A673 (cell line): Measurements from ENCODE around the gene DIPK1A. TPM values are rescaled to one million over a fixed set of nuclear protein-coding genes. Genes with fewer than 3 reads are reported as not detected.

Source experiments
- BruUV-seq: library from RNA; stranded (reverse); fragments of 400-500 nt; replicated peaks from 2 replicates; lab custom pipeline; 2021; lab: Mats Ljungman, UMichigan
- CTCF ChIA-PET: fragments of 300-600 bp; sonication (Branson Sonifier 250); formaldehyde crosslinking; loops from one replicate; lab custom pipeline; 2022; ENCODE audit warnings: antibody characterized with exemption; lab: Charles Lee
- POLR2A ChIA-PET: fragments of 300-600 bp; sonication (Branson Sonifier 250); formaldehyde crosslinking; loops from one replicate; lab custom pipeline; 2022; ENCODE audit warnings: antibody characterized with exemption; ENCODE audit not compliant: low non-redundant PET; lab: Charles Lee
- DNase-seq: peaks from one replicate; pipeline ENCODE4 v3.0.0-alpha.2; 2015; ENCODE audit warnings: low spot score
- H3K27ac ChIP-seq: fragments of 200-600 bp; sonication (generic); 2 replicates; pipeline ENCODE4 v1.5.1; 2016; ENCODE audit warnings: mixed run types, low read depth, mild to moderate bottlenecking, mixed read lengths, antibody characterized with exemption, low read length; ENCODE audit not compliant: poor library complexity, severe bottlenecking
- H3K27me3 ChIP-seq: fragments of 200-600 bp; sonication (generic); replicated peaks from 2 replicates; pipeline ENCODE4 v1.6.1; 2017; ENCODE audit warnings: mixed run types, low read depth, mild to moderate bottlenecking, mixed read lengths, antibody characterized with exemption, low read length; ENCODE audit not compliant: insufficient read depth, poor library complexity
- H3K36me3 ChIP-seq: fragments of 200-600 bp; sonication (generic); 2 replicates; pipeline ENCODE4 v1.6.1; 2016; ENCODE audit warnings: mixed run types, mild to moderate bottlenecking, mixed read lengths, antibody characterized with exemption, low read length; ENCODE audit not compliant: insufficient read depth, poor library complexity, severe bottlenecking
- H3K4me1 ChIP-seq: fragments of 200-600 bp; sonication (generic); 2 replicates; pipeline ENCODE4 v1.6.1; 2017; ENCODE audit warnings: mixed run types, mild to moderate bottlenecking, mixed read lengths, antibody characterized with exemption, low read length; ENCODE audit not compliant: insufficient read depth, poor library complexity, severe bottlenecking
- H3K4me3 ChIP-seq: fragments of 200-600 bp; sonication (generic); 2 replicates; pipeline ENCODE4 v1.5.1; 2016; ENCODE audit warnings: low read depth, mixed run types, mild to moderate bottlenecking, mixed read lengths, low read length; ENCODE audit not compliant: poor library complexity, severe bottlenecking
- H3K9me3 ChIP-seq: fragments of 200-600 bp; sonication (generic); 2 replicates; pipeline ENCODE4 v1.6.1; 2016; ENCODE audit warnings: mixed run types, low read depth, mild to moderate bottlenecking, mixed read lengths, antibody characterized with exemption, low read length; ENCODE audit not compliant: poor library complexity, severe bottlenecking
- CTCF ChIP-seq: fragments of 300-800, 200-600 bp; sonication (generic); conservative IDR thresholded peaks from 2 replicates; pipeline ENCODE4 v1.5.1; 2017; ENCODE audit warnings: low read depth, mild to moderate bottlenecking, antibody characterized with exemption, low read length, moderate library complexity, mixed read lengths
- EZH2 ChIP-seq: fragments of 200-600 bp; sonication (generic); IDR thresholded peaks from 2 replicates; pipeline ENCODE4 v1.6.1; 2017; ENCODE audit warnings: borderline replicate concordance, low read depth, mild to moderate bottlenecking, mixed read lengths, antibody characterized with exemption, low read length; ENCODE audit not compliant: poor library complexity, severe bottlenecking
- intact Hi-C: fragments of 100-400 bp; cut with micrococcal nuclease; formaldehyde crosslinking; loops from one replicate; pipeline ENCODE4 v1.10.0; 2022; ENCODE audit not compliant: unreplicated experiment
- total RNA-seq: library from RNA; stranded (reverse); gene quantifications from 2 replicates; pipeline ENCODE4 v1.2.3, GENCODE V29; 2021

Gene DIPK1A
- total RNA-seq, 1 experiment from 2014 or later = 10.9 TPM

GRCh38 chr1:93000291-93000690 is 39.0 kb upstream of the DIPK1A start:
- Histone ChIP-seq H3K36me3 (no peaks in the 10 kb centered on the region), H3K27ac (peak overlapping the region; percentile 61), H3K4me1 (peaks cover 26% of the 10 kb centered on the region), H3K4me3 (no peak overlapping the region), H3K27me3 (no peaks in the 10 kb centered on the region), H3K9me3 (no peaks in the 10 kb centered on the region)
- BruUV-seq = no TSS peak
- ChIA-PET CTCF (no interaction called here), POLR2A (interaction anchor here (0.5 kb wide), 1 partner anchor 225 kb away, joined by 3 read pairs; no protein-coding TSS in a partner anchor)
- intact Hi-C loops = no loop called here
- TF ChIP-seq CTCF (no peak), EZH2 (no peak)
- no peak for DNase-seq

- DNase-seq = no peak
- ChIA-PET CTCF (no interaction called here), POLR2A (no interaction called here)
- intact Hi-C loops = no loop called here
- Histone ChIP-seq H3K27ac (no peak overlapping the region), H3K36me3 (no peaks in the 10 kb centered on the region), H3K27me3 (no peaks in the 10 kb centered on the region), H3K4me1 (peaks cover 26% of the 10 kb centered on the region), H3K9me3 (no peaks in the 10 kb centered on the region), H3K4me3 (no peak overlapping the region)
- no peak for TF ChIP-seq CTCF
- no peak for TF ChIP-seq EZH2
- no TSS peak for BruUV-seq
These were observed 37.6 kb upstream of the DIPK1A start for GRCh38 chr1:92998821-92999220.

- TF ChIP-seq CTCF (no peak), EZH2 (no peak)
These were observed 34.5 kb upstream of the DIPK1A start for GRCh38 chr1:92995441-92996430.

More at GRCh38 chr1:92995441-92996430, 34.5 kb upstream of the DIPK1A start:
- intact Hi-C loops = no loop called here
- ChIA-PET CTCF (no interaction called here), POLR2A (no interaction called here)
- H3K4me1 ChIP-seq = peaks cover 18% of the 10 kb centered on the region
- no TSS peak for BruUV-seq
- H3K27ac ChIP-seq = no peak overlapping the region
- no peaks in the 10 kb centered on the region for H3K36me3 ChIP-seq
- H3K4me3 ChIP-seq = no peak overlapping the region
- no peaks in the 10 kb centered on the region for H3K27me3 ChIP-seq
- H3K9me3 ChIP-seq = no peaks in the 10 kb centered on the region
- DNase-seq = no peak
